ENCODE results near the gene MCL1. TPM values are rescaled to one million over a fixed set of nuclear protein-coding genes. Genes with fewer than 3 reads are reported as not detected.

Gene MCL1
- total and polyA plus RNA-seq, 2 of the 13 experiments (the other 11 are each of a cell fraction or from before 2014, with no cell fraction given): 69.5 to 125 TPM

DNA sequence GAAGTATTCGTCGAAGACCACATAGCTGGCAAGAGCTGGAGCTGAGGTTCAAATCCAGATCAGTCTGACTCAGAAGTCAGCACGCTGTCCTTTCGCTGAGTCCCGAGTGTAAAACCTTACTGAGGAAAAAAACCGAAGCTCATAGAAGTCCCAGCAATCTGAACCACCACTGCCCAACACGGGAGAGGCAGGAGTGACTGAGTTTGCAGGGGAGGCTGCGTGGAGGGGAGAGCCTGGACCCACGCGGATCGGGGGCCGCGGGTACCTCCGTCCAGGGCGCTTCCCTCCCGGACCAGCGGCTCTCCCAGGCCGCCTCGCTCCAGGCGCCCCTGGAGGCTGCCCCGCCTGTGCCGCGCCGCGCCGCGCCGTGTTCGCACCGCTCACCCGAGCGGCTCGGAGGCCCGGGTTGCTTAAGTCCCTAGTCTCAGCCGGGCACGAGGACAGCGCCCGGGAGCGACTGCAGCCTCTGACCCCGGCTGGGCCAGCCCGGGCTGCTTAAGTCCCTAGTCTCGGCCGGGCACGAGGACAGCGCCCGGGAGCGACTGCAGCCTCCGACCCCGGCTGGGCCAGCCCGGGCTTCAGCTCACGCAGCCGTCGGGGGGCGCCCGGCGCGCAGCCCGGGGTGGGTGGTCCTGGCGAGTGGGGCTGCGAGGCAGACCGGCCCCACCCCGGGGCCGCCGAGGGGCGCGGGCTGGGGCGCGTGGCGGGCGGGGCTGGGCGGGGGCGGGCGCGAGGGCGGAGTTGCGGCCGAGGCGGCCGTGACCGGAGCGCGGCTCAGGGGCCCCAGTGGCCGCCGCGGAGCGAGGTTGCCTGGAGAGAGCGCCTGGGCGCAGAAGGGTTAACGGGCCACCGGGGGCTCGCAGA is 30.5 kb downstream of the MCL1 start, which contains the start of gene ADAMTSL4:
ADAMTSL4 (plus strand) TSS at position 777 of the 864 bp plus-strand sequence. CDS start 2,881 bp downstream, outside the sequence.
- H4K20me1 ChIP-seq (ENCODE audit: insufficient read depth, low read length): no peaks in the 10 kb centered on the region
- in situ Hi-C loops (cut with HindIII; ENCODE audit: extremely low pct_ligation_motif_present, low pct_unique_long_range_greater_than_20kb) (no loop called here), intact Hi-C loops (cut with micrococcal nuclease; ENCODE audit: unreplicated experiment) (no loop called here)
- no peaks in the 10 kb centered on the region for H3K9me3 ChIP-seq (ENCODE audit: low read length)
- POLR2A ChIA-PET: interaction anchor here (1.2 to 6.9 kb wide), 7 partner anchors 11 to 148 kb away, joined by 3 to 88 read pairs (median 6); partner anchors contain the start of genes FALEC, GOLPH3L and MCL1
- DNase-seq (ENCODE audit: low spot score) (no peak), ATAC-seq (peak; percentile 67), FAIRE-seq (no peak)
- peak within 1 kb of the TSS; percentile 100 for H3K4me2 ChIP-seq (ENCODE audit: low read depth, low read length)
- peak within 1 kb of the TSS; percentile 86 for H2AFZ ChIP-seq (ENCODE audit: low read length)
- H3K36me3 ChIP-seq (replicated peaks in 1 of 2; ENCODE audit: control insufficient read depth in 1 of 2, insufficient read depth in 2 of 2, low read length in 2 of 2): no peaks in the 10 kb centered on the region
- CTCF ChIA-PET (ENCODE audit: low intra/inter-chr PET ratio, low total read pairs): no interaction called here
- 0% methylated on average over 21 of the region's 91 CpGs for WGBS (ENCODE audit: low lambda C conversion rate)
- H3K4me3 ChIP-seq (replicated peaks in 1 of 3; ENCODE audit: insufficient read depth in 1 of 3, low read depth in 2 of 3, low read length in 3 of 3): peak within 1 kb of the TSS; percentile 62 to 83 (median 63)
- H3K4me1 ChIP-seq (ENCODE audit: insufficient read depth, low read length): peaks cover 61% of the 10 kb centered on the region
- TSS peak; percentile 55 for BruUV-seq (replicated peaks)
- H3K27ac ChIP-seq (ENCODE audit: extremely low read length, insufficient read depth, low read length): peak within 1 kb of the TSS; percentile 57
- no peaks in the 10 kb centered on the region for H3K79me2 ChIP-seq (ENCODE audit: insufficient read depth, low read length)
- H3K27me3 ChIP-seq (ENCODE audit: control insufficient read depth in 1 of 2, insufficient read depth in 2 of 2, low read length in 2 of 2): no peaks in the 10 kb centered on the region; a peak in 1 of 5 replicates
- H3K9ac ChIP-seq (ENCODE audit: insufficient read depth, low read depth, low read length): peak within 1 kb of the TSS; percentile 76
- TF ChIP-seq ZNF564 (CRISPR knock-in tag; IDR thresholded peaks at IDR 0.05): peak; percentile 84
- TF ChIP-seq ZNF136 (CRISPR knock-in tag; IDR thresholded peaks at IDR 0.05; ENCODE audit: low read depth): no peak
- TF ChIP-seq, protein P1, sequence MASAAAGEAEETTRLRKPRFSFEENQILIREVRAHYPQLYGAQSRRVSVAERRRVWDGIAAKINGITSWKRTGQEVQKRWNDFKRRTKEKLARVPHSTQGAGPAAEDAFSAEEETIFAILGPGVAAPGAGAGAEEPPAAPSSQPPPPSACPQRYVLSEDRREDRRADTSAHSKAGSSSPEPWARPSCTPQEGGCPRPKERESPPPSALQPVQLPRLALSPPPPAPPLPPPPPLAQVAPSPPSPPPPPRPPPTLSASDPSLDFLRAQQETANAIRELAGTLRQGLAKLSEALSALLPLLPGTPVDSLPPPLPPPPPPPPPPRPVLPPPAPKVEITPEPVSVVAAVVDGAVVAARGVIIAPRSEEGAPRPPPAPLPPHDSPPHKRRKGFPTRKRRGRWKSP (CRISPR knock-in tag; IDR thresholded peaks at IDR 0.05): peak; percentile 65; the same call in 1 of the 2 replicates
- 0 out of 2 replicates have a peak, but pooled peaks have one; percentile 22 for TF ChIP-seq ZMAT3 (CRISPR knock-in tag; conservative IDR thresholded peaks at IDR 0.05)
- no peak for TF ChIP-seq ZNF180 (CRISPR knock-in tag; IDR thresholded peaks at IDR 0.05; ENCODE audit: borderline replicate concordance, low read depth)
- TF ChIP-seq, protein P2, sequence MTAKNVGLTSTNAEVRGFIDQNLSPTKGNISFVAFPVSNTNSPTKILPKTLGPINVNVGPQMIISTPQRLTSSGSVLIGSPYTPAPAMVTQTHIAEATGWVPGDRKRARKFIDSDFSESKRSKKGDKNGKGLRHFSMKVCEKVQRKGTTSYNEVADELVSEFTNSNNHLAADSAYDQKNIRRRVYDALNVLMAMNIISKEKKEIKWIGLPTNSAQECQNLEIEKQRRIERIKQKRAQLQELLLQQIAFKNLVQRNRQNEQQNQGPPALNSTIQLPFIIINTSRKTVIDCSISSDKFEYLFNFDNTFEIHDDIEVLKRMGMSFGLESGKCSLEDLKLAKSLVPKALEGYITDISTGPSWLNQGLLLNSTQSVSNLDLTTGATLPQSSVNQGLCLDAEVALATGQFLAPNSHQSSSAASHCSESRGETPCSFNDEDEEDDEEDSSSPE (CRISPR knock-in tag; IDR thresholded peaks at IDR 0.05): 0 out of 2 replicates have a peak, but pooled peaks have one; percentile 10
- 0 out of 2 replicates have a peak, but pooled peaks have one; percentile 5 for TF ChIP-seq NR2C2 (CRISPR knock-in tag; IDR thresholded peaks at IDR 0.05; ENCODE audit: borderline replicate concordance)
- peak; percentile 11; the same call in 1 of the 2 replicates for TF ChIP-seq PPARG (CRISPR knock-in tag; conservative IDR thresholded peaks at IDR 0.05)
- no peak for TF ChIP-seq SSRP1 (CRISPR knock-in tag; IDR thresholded peaks at IDR 0.05)
- peak; percentile 52 for TF ChIP-seq TAF1 (CRISPR knock-in tag; IDR thresholded peaks at IDR 0.05)
- TF ChIP-seq ZNF746 (CRISPR knock-in tag; IDR thresholded peaks at IDR 0.05): no peak
- TF ChIP-seq DNMT3B (CRISPR knock-in tag; conservative IDR thresholded peaks at IDR 0.05): 0 out of 2 replicates have a peak, but pooled peaks have one; percentile 47
- TF ChIP-seq MED13 (CRISPR knock-in tag; IDR thresholded peaks at IDR 0.05): peak; percentile 17; the same call in 1 of the 2 replicates
- no peak for TF ChIP-seq HOXA5 (CRISPR knock-in tag; IDR thresholded peaks at IDR 0.05)
- TF ChIP-seq PHF20 (CRISPR knock-in tag; IDR thresholded peaks at IDR 0.05): no peak
- no peak for TF ChIP-seq ZNF251 (CRISPR knock-in tag; IDR thresholded peaks at IDR 0.05)
- TF ChIP-seq, protein P3, sequence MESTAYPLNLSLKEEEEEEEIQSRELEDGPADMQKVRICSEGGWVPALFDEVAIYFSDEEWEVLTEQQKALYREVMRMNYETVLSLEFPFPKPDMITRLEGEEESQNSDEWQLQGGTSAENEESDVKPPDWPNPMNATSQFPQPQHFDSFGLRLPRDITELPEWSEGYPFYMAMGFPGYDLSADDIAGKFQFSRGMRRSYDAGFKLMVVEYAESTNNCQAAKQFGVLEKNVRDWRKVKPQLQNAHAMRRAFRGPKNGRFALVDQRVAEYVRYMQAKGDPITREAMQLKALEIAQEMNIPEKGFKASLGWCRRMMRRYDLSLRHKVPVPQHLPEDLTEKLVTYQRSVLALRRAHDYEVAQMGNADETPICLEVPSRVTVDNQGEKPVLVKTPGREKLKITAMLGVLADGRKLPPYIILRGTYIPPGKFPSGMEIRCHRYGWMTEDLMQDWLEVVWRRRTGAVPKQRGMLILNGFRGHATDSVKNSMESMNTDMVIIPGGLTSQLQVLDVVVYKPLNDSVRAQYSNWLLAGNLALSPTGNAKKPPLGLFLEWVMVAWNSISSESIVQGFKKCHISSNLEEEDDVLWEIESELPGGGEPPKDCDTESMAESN (CRISPR knock-in tag; conservative IDR thresholded peaks at IDR 0.05): peak; percentile 55; the same call in 1 of the 2 replicates
- peak; percentile 50; the same call in 1 of the 2 replicates for TF ChIP-seq TBX2 (CRISPR knock-in tag; IDR thresholded peaks at IDR 0.05; ENCODE audit: borderline replicate concordance)
- no peak for TF ChIP-seq FOXO4 (CRISPR knock-in tag; conservative IDR thresholded peaks at IDR 0.05)
